Measurements from ENCODE around the gene PRDM15.

Gene PRDM15

DNA sequence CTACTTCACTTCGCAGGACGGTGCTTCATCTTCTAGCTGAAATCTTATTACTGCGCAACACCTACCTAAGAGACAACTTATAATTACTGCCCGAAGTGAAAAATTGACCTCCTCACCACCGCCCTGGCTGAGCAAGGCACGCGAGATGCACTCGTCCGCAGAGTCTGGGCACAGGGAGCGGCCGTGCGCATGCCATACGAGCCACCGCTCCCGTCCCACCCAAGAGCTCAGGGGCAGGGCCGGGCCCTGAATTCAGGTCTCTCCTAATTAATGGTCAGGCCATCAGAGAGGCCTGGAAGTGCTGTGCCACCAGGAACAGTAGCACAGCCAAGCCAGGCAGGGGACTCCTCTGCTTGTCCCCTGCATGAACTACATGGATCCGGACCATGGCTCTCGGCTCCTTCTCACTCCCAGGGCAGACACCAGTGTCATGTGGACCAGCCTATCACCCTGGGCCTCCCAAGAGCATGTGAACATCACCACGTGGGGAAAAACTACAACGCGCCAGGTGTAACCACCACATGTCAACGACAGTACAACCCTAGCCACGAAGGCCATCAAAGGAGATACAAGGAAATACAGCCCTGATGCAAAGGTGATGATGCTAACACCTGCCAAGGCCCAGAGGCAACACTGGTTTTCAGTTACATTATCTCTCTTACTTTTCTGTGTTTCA is 123.7 kb downstream of the PRDM15 start:
- DNase-seq = no peak
- H3K27ac Mint-ChIP-seq = no peak overlapping the region
- peaks cover 54% of the 10 kb centered on the region for H3K4me1 Mint-ChIP-seq
- no peaks in the 10 kb centered on the region for H3K36me3 Mint-ChIP-seq (ENCODE audit: low read depth)
- peaks cover 16% of the 10 kb centered on the region for H3K27me3 Mint-ChIP-seq (ENCODE audit: low read depth, poor library complexity)
- no peak overlapping the region for H3K4me3 Mint-ChIP-seq
- TF ChIP-seq, protein P1, sequence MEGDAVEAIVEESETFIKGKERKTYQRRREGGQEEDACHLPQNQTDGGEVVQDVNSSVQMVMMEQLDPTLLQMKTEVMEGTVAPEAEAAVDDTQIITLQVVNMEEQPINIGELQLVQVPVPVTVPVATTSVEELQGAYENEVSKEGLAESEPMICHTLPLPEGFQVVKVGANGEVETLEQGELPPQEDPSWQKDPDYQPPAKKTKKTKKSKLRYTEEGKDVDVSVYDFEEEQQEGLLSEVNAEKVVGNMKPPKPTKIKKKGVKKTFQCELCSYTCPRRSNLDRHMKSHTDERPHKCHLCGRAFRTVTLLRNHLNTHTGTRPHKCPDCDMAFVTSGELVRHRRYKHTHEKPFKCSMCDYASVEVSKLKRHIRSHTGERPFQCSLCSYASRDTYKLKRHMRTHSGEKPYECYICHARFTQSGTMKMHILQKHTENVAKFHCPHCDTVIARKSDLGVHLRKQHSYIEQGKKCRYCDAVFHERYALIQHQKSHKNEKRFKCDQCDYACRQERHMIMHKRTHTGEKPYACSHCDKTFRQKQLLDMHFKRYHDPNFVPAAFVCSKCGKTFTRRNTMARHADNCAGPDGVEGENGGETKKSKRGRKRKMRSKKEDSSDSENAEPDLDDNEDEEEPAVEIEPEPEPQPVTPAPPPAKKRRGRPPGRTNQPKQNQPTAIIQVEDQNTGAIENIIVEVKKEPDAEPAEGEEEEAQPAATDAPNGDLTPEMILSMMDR (IDR thresholded peaks at IDR 0.05) = no peak
- no peaks in the 10 kb centered on the region for H3K9me3 Mint-ChIP-seq

DNA sequence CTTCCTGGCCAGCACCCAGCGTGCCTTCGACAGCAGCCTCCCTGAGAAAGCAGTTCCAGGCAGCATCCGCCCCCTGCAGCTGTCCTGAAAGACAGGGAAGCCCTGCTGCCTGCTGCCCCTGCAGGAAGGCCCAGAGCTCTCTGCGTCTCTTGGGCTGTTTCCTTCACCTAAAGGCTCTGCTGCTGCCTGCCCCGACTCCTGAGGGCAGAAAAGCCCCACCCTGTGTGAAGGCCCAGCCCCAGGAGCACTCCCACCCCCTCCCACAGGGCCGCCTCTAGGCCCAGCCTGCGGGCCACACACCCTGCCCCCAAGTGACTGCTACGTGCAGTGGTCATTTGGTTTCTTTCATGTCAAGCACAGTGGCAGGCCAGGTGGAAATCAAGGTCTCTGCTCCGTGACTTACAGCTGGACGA is 124.7 kb downstream of the PRDM15 start:
- TF ChIP-seq, protein P1 (IDR thresholded peaks at IDR 0.05) = no peak
- no peaks in the 10 kb centered on the region for H3K36me3 Mint-ChIP-seq (ENCODE audit: low read depth)
- no peaks in the 10 kb centered on the region for H3K9me3 Mint-ChIP-seq
- peaks cover 7% of the 10 kb centered on the region for H3K27me3 Mint-ChIP-seq (ENCODE audit: low read depth, poor library complexity)
- no peak overlapping the region for H3K27ac Mint-ChIP-seq
- no peak for DNase-seq
- H3K4me3 Mint-ChIP-seq = no peak overlapping the region
- peaks cover 59% of the 10 kb centered on the region for H3K4me1 Mint-ChIP-seq

DNA sequence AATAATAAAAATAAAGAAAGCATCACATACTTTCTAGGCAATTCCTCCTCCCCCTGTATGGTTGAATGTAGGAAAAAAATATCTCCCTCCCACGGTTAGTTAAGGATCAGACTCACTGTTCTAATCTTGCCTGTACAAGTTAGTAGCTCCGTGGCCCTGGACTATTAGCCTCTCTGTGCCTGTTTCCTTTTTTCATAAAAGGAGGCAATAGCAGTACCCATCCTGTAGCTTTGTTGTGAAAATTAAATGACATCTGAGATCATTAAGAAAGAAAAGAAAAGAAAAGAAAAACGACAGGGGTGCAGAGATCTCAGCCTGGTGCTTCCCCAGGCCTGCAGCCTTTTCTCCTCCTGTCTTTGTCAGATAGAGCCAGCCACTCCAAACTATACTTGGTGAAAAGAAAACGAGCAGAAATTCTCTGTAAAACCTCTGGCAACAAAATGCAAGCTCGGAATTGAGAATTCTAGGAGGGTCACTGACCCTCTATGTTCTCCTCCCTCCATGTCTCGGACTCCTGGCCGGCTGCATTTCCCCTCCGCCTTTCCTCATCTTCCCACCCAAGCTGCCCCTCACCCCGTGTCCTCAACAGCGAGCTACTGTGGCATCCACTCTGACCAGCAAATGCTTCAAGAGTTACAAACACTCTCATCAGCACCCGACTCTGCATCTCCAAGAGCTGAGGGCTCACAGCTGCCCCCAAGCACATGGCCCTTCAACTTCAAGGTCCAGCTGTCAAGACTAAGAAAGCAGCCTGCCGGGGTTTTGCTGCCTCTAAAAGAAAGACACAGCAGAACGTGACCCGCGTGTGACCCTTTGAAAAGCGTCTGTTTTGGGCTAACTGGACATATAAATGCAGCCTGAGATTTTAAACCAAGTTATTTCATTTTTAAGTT is 125.9 kb downstream of the PRDM15 start:
- TF ChIP-seq, protein P1 (IDR thresholded peaks at IDR 0.05) = no peak
- H3K4me1 Mint-ChIP-seq = peaks cover 71% of the 10 kb centered on the region
- no peaks in the 10 kb centered on the region for H3K36me3 Mint-ChIP-seq (ENCODE audit: low read depth)
- no peaks in the 10 kb centered on the region for H3K9me3 Mint-ChIP-seq
- no peak for DNase-seq
- H3K4me3 Mint-ChIP-seq = peak overlapping the region; percentile 34
- no peak overlapping the region for H3K27ac Mint-ChIP-seq
- peaks cover 9% of the 10 kb centered on the region for H3K27me3 Mint-ChIP-seq (ENCODE audit: low read depth, poor library complexity)

DNA sequence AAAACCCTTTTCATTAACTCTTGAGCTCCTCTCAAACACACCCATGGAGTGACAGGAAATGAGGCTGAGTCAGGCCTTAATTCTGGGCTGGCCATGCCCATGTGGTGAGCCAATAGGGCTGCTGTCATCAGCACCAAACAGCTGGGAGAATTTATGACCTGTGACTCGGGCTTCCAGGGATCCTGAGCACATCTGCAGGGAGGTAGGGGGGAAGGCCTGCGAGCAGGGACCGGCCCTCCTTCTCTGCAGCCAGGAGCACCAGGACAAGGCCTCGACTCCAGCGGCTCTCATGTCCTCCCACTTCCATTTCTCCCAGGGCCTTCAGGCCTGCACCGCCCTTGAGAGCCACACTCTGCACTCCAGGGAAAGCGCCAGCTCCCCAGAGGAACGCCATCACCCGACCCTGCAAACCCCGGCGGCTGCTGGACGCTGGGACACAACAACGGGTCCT is 126.9 kb downstream of the PRDM15 start:
- H3K36me3 Mint-ChIP-seq (ENCODE audit: low read depth) = no peaks in the 10 kb centered on the region

DNA sequence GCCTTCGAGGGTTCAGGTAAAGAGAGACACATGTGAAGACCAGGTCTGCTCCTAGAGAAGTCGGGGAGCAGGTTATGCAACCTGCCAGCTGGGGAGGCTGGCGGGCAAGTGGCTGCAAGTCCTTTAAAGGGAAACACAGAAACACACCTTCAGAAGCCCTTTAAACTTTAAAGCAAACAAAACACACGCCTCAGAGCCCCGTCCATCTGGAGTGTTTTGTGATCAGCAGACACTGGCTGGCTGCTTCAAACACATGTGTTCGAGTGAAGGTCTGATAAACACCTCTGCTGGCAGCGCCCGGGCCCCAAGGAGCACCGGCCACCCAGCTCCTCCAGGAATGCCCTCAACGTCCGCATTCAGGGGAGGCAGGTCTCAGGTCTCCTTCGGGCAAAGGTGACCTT is 127.5 kb downstream of the PRDM15 start:
- peak overlapping the region; percentile 91 for H3K27ac Mint-ChIP-seq
- no peaks in the 10 kb centered on the region for H3K36me3 Mint-ChIP-seq (ENCODE audit: low read depth)
- DNase-seq = no peak
- peaks cover 12% of the 10 kb centered on the region for H3K27me3 Mint-ChIP-seq (ENCODE audit: low read depth, poor library complexity)
- H3K4me3 Mint-ChIP-seq = peak overlapping the region; percentile 32
- H3K9me3 Mint-ChIP-seq = no peaks in the 10 kb centered on the region
- TF ChIP-seq, protein P1 (IDR thresholded peaks at IDR 0.05) = no peak
- H3K4me1 Mint-ChIP-seq = peaks cover 82% of the 10 kb centered on the region

More for the DNA sequence above, 126.9 kb downstream of the PRDM15 start:
- Mint-ChIP-seq H3K4me1 (peaks cover 78% of the 10 kb centered on the region), H3K27ac (peak overlapping the region; percentile 91), H3K9me3 (no peaks in the 10 kb centered on the region), H3K4me3 (no peak overlapping the region), H3K27me3 (ENCODE audit: low read depth, poor library complexity) (peaks cover 9% of the 10 kb centered on the region)
- no peak for DNase-seq
- TF ChIP-seq, protein P1 (IDR thresholded peaks at IDR 0.05) = no peak

Measured in nephron progenitor cell (in vitro differentiated cells).